Measurements from ENCODE around the gene AKAP10.
"Not testable (repeated sequence)": the region's sequence is repeated elsewhere in the genome, so short reads cannot be mapped to it uniquely, and the experiment has no call there.

Gene AKAP10

DNA sequence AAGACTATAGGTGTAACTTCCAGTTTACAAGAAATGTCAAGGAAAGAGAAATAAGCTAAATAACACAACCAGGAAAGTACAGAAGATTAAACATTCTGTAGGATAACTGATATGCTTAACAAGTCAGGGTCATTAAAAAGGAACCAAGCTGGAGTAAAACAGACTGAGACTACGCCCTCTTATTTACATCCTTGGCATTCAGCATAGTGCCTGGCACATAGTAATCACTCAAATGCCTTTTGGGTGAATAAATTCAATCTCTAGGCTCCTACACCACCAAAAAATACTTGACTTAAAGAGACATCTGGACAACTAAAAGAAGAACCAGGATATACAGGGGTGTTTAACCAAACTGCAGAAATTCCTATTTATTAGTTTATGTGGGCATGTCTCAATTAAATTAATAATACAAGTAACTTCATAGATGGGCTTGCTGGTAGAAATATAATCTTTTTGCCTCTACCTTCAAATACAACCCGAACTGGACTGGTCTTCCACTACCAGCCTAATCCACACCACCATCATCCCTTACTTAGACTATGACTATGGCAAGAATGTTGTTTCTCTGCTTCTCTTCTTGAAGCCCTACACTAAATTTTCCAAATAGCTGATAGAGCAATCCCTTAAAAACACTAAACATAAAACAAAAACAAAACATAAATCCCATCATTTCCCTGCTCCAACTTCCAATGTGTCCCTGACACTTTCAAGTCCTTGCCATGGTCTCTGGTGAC lies 62.2 kb downstream of the AKAP10 start:
- DNase-seq = no peak

DNA sequence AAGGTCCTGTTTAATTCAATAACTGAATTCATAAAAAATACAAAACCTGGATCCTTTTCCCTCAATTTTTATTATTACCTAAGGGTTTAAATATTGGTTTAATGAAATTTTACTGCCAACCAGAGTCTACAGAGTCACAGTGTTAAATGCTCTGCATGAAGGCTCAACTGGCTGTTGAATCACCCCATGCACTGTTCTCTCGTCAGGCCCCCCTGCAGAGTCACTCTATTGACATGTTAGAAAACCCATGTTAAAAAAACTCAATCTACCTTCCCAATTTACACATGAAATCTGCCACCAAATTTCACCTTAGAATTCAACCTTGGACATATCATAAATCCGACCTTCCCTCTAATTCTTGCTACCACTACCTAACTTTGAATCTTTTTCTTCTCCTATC lies 66.6 kb downstream of the AKAP10 start:
- DNase-seq = no peak

DNA sequence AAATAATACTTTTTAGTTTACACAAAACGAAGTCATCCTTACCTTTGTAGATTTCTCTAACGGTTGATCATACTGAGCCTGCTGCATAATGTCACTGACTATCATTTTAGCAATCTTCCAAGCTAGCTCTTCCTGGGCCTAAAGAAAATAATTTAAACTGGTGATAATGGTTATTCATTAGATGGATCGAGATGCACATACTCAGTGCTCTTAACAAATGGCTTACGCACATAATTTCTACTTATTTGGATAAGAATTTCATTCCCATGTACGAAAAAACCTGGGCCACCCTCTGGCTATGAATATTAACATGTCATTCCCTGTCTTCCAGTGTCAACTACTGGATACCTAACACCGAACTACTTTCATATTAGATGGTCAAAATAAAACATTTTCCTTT lies 68.5 kb downstream of the AKAP10 start:
- DNase-seq = no peak

DNA sequence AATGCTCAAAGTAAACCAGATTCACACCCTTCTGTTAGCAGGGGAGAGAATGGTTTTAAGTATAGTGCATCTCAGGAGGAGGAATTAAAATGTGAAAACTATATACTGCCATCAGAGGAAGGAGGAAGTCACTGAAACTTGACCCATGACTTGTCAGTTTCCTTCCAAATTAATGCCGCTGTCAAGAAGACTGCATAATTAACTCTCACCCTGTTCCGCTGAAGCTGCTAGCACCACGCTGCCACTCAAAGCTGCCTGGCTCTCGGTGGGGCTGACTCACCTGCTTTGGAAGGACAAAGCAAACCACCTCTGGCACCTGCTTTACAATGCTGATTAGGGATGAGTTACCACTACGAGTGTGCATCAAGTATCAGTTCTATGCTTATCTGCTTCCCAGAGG lies 72.1 kb downstream of the AKAP10 start:
- no peak for DNase-seq

DNA sequence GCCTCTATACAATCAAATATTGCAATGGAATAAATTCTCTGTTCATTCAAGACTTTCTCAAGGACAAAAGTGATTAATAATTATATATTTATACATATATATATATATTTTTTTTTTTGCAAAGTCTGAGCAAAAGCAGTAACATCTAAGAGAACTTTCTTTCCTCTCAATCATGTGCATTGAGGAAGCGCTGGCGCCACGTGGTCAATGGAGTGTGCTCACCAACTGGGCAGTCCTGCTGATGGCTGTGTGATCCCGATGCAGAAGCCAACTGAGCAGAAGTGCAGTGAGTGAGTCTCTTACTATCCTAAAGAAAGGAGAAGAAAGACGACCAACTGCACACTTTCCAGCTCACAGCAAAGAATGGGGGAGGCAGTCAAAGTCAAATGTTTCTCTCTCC lies 72.7 kb downstream of the AKAP10 start:
- DNase-seq = no peak

DNA sequence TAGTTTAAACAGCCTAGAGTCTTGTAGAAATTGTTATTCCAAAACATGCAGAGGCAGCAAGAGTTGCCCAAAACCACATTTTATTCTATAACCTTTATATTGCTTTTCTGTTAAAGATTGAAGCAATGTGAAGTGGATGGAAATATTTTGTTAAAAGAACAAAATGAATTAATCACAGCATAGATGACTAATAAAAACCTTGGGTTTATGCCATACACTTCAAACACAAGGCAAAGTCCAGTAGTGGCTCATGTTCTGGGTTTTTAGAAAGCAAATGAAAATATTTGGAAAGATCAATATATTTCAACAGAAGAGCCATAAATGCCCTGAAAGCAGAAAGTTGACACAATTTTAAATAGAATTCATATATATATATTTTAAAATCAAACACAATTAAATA lies 73.2 kb downstream of the AKAP10 start:
- no peak for DNase-seq

DNA sequence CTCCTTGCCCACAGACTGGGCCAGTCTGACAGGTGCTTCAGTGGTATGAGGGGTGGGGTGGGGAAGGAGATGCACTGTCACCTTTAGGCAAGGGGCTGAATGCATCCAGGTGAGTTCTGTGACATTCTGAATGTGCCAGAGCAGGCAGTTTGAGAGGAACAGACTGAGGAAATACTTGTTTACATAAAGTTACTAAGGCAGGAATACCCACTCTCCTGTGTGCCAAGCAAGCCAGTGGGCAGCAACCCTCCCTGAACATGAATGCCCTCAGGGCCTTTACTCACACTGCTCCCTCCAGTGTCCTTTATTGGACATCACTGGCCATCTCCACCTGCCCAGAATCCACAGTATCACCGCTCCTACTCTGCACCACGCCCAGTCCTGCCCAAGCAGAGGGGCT lies 76.8 kb downstream of the AKAP10 start:
- DNase-seq = no peak

DNA sequence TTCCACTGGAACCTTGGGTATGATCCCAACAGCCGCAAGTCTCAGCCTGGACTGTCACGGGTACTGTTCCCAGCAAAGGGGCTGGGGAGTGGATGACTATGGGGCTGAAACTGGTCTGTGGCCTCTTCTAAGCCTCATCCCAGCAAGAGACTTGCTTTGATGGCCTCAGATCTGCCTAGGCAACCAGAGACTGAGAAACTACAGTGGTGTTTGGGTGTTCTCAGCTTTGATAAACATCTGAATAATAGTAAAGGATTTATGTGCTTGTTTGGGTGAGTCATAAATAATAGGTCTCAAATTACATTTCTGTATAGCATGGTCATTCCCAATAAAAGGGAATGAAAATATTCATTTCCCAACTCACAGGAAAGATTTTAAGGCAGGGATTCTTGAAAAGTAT lies 79.7 kb downstream of the AKAP10 start:
- DNase-seq = no peak

DNA sequence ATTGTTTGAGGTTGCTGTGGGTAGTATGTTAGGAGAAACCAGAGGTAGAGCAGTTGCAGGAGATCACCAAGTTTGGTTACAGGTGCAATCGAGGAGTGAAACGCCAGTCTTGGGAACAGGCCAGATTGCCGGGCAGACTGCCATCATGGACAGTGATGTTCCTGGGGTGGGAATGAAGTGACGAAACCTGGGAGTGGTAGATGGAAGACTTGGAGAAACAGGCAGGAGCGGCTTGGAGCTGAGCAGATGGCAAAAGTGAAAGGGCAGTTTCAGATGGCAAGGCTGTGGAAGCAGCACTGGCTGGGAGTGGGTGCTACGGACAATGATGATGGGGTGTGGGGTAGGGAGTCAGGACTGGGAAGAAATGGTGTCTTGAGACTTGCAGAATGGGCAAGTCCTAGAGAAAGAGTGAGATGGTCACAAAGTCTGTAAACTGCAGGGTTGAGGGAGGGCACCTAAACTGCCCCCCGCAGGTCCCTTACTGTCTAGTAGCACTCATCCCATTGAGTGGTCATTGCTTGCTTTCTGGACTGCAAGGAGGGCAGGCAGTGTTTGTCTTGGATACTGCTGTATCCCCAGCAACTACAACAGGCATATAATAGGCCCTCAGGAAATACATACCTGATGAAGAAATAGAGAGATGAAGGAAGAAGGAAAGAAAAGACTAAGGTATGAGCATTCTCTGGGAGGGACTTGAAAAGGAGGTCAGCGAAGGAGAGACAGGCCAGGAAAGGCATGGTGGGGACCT lies 80.4 kb downstream of the AKAP10 start:
- DNase-seq = no peak

DNA sequence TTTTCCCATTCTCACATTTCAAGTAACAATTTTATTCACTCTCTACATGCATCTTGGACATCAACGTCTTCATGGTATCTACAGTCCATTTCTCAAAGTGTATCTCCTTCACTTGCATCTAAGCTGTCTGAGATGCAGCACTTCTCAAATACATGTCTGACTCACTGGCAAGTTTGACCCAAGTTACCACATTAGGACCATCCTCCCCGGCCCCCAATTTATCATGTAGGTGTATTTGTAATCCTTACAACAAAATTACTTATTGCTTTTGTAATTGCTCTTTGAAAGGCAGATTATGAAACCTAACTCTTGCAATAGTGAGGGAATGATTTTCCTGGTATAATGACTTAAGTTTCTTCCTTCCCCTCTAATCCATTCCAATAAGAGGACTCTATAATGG lies 80.9 kb downstream of the AKAP10 start:
- no peak for DNase-seq

DNA sequence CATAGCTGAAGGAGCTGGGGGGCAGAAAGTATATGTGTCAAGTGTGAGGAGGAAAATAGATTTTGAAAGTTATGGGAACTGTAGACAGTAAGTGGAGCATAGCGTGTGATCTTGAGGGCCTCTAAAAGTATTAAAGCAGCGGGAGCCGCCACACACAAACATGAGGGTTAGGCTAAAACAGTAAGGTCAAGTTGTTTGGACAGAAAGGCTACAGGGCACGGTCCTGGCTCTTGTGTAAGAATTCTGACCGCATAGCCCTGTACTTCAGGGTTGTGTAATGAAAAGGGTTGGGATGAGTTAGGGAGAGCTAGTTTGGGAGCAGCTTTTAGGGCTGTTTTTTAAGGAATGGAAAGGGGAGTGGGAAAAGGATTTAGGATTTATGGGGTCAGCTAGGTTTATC lies 87.1 kb downstream of the AKAP10 start:
- DNase-seq = not testable (repeated sequence)

DNA sequence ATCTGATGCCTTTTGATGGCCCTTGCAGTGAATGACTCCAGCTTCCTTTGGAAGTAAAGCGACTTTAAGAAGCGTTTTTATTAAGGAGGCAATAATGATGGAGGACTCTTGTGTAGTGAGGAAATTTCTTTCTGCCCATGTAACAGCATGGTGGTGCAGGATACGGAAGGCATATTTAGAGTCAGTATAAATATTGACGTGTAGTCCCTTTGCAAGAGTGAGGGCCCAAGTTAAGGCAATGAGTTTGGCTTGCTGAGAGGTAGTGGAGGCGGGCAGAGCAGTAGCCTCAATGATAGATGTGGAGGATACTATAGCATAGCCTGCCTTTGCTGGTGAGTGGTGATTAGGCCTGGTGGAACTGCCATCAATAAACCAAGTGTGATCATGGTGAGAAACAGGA lies 87.6 kb downstream of the AKAP10 start:
- not testable (repeated sequence) for DNase-seq

DNA sequence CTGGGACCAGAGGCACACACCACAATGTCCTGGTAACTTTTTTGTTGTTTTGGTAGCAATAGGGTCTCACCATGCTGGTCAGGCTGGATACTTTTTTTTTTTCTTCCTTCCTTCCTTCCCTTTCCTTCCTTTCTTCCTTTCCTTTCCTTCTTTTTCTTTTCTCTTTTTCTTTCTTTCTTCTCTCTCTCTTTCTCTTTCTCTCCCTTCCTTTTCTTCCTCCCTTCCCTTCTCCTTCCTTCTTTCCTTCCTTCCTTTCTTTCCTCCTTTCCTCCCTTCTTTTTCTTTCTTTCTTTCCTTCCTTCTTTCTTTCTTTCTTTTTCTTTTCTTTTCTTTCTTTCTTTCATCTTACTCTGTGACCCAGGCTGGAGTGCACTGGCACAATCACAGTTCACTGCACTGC lies 91.5 kb downstream of the AKAP10 start:
- no peak for DNase-seq

DNA sequence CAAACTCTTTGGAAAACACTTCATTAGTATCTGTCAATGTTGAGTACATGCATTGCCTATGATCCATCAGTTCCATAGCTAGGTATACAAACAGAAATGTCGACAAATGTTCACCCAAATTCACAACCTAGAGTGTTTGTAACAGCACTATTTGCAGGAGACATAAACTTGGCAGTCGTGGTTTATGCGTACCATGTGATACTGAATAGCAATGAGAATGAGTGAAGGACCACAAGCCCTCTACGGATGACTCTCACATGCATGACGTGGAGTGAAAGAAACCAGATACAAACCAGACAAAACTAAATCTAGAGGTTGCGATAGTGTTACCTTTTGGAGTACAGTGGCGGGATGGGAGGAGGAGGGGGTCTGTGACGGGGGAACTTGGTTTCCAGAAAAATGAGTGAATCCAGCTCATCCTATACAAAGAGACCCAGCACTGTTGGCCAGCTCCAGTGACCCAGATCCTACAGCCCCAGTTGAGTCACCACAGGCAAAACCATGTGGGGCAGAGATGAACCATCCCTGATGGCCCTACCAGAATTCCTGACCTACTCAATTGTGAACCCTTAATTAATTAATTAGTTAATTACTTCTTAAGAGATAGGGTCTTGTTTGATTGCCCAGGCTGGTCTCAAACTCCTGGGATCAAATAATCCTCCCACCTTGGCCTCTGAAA lies 94.0 kb downstream of the AKAP10 start:
- DNase-seq = peak in 1 of 5 experiments; percentile 63

DNA sequence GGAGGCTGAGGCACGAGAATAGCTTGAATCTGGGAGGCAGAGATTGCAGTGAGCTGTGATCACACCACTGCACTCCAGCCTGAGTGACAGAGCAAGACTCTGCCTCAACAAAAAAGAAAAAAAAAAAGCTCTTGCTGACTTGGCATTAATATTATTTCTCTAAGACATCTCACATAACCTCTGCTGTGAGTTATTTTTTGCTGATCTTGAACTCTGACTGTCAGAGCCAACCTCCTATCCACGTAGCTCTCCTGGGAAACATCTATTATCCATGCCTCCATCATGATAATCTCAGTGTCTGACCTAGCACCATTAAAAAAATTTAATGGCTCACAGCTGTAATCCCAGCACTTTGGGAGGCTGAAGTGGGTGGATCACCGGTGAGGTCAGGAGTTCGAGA lies 97.2 kb downstream of the AKAP10 start:
- no peak for DNase-seq

DNA sequence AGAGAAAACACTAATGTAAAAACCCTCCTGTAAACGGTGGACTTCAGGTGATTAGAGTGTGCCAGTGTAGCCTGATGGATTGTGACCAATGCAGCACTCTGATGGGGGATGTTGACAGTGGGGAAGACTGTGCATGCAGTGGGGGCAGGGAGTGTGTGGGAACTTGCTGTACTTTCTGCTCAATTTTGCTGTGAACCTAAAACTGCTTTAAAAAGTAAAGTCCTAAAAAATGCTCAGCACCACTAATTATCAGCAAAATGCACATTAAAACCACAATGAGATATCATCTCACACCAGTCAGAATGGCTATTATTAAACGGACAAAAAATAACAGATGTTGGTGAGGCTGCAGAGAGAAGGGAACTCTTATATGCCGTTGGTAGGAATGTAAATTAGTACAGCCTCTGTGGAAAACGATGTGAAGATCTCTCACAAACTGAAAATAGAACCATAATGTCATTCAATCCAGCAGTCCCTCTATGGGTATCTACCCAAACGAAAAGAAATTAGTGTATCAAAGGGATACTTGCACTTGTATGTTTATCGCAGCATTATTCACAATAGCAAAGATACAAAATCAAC lies 100.2 kb downstream of the AKAP10 start:
- no peak for DNase-seq

DNA sequence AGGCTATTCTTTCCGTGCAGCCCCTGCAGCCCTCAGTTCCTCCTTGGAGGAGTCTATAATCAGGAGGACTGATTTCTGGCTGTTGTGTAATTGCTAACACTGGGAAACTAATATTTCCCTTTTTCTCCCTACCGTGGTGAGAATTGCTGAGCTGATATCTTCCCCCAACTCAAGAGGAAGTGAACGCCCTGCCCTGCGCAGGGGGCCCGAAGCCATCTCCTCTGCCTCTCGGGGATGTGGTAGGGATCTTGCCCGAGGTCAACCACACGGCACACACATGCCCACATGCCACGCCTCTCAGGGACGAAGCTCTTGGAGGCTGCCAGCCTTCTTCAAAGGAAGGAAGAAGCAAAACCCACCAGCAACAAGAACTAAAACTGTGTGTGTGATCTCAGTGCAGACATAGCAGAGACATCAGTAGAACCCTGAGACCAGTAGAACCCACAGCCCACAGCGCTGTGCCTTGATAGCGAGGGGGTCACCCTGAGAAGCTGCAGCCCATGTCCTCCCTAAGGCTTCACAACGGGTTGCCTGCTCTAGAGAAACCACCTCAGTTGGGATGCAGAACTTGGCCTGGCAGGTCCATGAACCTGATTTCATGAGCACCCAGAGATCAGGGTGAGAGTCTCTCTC lies 101.0 kb downstream of the AKAP10 start:
- DNase-seq = peak in 3 of 5 experiments; percentile 11 to 87 (median 48)

DNA sequence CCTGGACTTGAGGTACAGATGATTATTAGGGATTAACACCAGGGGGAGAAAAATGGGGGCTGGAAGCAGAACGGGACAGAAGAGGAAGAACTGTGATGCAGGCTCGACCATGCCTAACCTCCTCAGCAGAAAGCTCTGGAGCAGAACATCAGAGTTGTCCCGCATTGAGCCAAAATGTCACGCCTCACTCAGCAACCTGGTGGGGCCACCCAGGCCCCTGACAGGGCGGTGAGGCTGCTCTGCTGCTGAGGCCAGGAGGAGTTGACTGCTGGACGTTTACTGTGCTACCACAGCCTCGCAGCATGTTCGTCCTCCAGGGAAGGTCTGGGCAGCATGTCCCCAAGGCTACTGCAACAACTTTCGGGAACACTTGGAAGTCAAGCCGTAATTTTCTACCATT lies 103.4 kb downstream of the AKAP10 start:
- no peak for DNase-seq

DNA sequence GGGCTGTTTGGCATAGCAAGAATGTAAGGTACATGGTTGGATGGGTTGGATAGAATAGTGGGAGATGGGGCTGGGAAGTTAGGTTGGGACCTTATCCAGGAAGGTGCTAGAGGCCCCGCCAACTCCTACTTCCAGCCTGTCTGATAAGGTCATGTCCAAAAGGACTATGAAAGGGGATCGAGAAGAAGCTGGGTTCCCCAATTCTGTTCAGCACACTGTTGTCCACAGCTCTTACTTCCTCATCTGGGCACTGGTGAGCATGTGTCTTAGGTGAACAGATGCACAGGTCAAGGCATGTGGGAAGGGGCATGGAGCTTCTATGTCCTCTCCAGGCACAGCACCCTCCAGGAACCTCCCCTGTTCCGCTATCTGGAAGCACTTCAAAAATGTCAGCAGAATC lies 104.3 kb downstream of the AKAP10 start:
- DNase-seq = no peak

DNA sequence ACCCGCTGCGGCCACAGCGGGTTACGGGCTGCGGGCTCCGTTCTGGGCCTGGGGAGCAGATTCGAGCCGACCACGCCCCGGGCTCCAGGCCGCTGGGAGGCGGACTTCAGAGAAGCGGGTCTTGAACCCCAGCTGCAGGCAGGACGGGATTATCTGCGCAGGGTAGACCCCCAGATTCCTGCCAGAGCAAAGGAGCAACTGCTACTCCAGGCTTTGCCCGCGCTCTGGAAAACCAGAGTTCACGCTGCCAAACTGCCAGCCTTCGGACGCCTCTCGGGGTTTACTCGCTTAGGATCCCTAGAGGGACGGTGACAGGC lies 109.6 kb downstream of the AKAP10 start:
- DNase-seq = no peak

DNA sequence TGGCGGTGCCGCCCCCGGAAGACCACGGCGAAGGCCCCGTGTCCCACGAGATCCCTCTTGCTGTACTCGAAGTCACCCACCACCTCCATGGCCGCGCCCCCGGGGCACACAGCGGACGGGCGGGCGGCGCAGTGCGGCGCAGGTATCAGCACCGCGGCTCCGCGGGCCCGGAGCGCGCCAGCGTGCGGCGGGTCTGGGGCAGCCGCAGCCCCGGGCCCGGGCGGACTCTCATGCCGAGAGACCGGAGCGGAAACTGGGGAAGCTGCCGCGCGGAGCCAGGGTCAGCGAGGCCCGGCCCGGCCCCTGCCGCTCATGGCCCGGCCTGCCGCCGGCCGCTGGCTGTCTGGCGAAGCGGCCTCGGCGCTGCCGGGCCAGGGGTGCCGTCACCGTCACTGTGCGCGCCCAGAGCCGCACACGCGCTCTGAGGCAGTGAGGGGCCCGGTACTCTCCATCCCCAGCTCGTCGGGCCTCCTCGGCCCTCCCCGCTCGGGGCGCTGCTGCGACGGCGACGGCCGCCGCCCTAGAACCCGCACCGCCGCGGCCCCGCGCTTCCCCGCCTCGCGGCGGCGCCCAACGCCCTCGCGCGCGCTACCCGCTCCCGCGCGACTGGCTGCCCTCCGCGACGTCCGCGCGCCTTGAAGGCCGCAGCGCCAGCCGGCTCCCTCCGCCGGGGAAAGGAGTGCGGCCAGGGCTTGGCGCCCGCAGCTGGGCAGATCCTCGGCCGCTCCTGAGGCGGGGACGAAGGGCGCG lies 110.1 kb downstream of the AKAP10 start, which contains the start of gene ULK2:
Gene ULK2, minus strand, starts transcription at position 608 of the 750 bp plus-strand sequence. Its CDS starts 519 bp downstream, at position 89.
- DNase-seq = peak; percentile 10 to 80 (median 26)

DNA sequence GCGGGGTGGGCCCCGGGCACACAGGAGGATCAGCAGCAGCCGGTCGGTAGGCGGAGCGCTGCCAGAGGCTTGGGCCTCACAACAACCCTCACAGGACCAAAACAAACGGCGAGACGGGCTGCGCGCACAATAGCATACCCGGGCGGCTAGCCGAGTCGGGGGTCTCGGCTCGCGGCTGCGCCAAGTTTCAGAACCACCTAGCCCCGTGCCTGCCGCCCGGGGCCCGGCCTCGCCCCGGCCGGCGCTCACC lies 110.6 kb downstream of the AKAP10 start:
- peak in 3 of 5 experiments; percentile 17 to 67 (median 26) for DNase-seq

DNA sequence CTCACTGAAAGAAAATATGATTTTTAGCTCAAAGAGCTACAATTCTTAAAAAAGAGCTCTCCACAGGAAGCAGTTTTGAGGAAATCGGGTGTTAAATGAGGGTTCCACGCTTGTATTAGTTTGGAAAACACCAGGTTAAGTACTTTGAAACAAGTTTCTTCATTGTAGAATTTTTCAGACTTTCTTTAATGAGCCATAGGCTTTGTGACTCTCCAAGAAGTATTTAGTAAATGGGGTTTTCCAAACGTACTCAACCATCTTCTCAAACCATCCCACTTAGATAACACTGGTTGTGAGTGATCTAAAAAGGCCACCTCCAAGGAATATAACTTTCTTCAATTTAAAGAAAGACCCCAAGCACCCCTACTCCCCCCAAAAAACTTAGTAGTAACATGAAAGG lies 112.6 kb downstream of the AKAP10 start:
- DNase-seq = no peak
